Measurements from ENCODE around the gene TWNK. TPM values are rescaled to one million over a fixed set of nuclear protein-coding genes. Genes with fewer than 3 reads are reported as not detected.

TWNK gene
- total and polyA plus RNA-seq, 10 of the 15 experiments (the other 5 are each of a cell fraction or from before 2014, with no cell fraction given) = 13.6 to 32.8 (median 18.0) TPM

DNA sequence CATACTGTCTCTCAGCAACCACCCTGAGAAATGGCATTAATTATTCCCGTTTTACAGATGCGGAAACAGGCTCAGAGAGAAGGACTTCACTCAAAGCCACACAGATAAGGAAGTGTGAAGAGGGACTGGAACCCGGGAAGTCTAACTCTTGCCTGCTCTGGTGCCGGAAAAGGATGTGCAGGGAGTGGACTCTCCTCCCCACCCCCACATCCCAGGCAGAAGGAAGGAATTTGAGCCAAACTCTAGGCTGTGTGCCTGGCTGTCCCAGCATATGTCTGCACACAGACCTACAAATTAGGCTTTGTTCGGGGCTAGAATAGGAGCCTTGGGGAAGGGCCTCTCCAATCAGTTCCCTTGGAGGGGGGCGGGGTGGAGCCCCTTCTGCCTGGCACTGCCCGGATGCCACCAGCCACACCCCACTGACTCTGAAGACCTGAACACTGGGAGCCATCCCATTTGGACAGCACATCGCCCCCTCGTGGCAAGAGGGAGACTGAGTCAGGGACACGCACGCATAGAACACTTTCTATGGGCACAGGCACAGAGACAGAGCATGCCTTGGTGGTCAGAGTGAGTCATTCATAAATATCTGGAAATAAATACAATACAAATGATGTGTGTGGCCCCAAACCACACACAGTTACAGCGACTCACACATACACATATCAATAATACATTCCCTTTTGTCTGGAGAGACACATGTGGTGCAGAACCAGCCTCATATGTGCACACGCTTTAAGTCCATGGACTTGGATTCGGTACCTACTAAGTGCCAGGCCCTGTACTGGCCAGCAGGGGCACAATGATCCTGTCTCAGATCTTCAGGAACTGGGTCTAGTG, 25.4 kb downstream of the TWNK start:
- in situ Hi-C loops (cut with MboI) = no loop called here
- Histone ChIP-seq H2AFZ (ENCODE audit: control insufficient read depth, low read depth, low read length) (no peak overlapping the region), H3K27me3 (replicated peaks in 1 of 2; ENCODE audit: control insufficient read depth in 2 of 2, insufficient read depth in 2 of 2, low read length in 1 of 2) (peaks cover 3 to 8% of the 10 kb centered on the region in 2 experiments), H3K4me1 (ENCODE audit: control insufficient read depth, insufficient read depth, low read length) (peaks cover 3% of the 10 kb centered on the region; the same call in 1 of the 2 replicates), H3K36me3 (ENCODE audit: control insufficient read depth in 2 of 2, insufficient read depth in 2 of 2, low read length in 1 of 2) (no peaks in the 10 kb centered on the region), H3K9me3 (replicated peaks; ENCODE audit: control insufficient read depth, insufficient read depth, low read length) (no peaks in the 10 kb centered on the region), H4K20me1 (ENCODE audit: control insufficient read depth, insufficient read depth) (no peaks in the 10 kb centered on the region), H3K27ac (ENCODE audit: control insufficient read depth, insufficient read depth) (no peak overlapping the region), H3K79me2 (ENCODE audit: control insufficient read depth, insufficient read depth, low read length) (no peaks in the 10 kb centered on the region), H3K9ac (ENCODE audit: control insufficient read depth, insufficient read depth, low read length) (no peak overlapping the region), H3K4me3 (no peak overlapping the region), H3K4me2 (ENCODE audit: control insufficient read depth, insufficient read depth) (no peak overlapping the region)
- SMC1A ChIA-PET (ENCODE audit: uncharacterized antibody, unreplicated experiment) = interaction anchor here (1.6 kb wide), 1 partner anchor 14 kb away, joined by 6 read pairs; no protein-coding TSS in a partner anchor
- intact Hi-C loops (cut with micrococcal nuclease; ENCODE audit: unreplicated experiment) = loop anchor here (1.0 kb wide), 1 partner anchor 13 kb away; the partner anchor contains the start of gene LZTS2
- POLR2A ChIA-PET = no interaction called here
- no TSS peak for BruUV-seq (replicated peaks)
- peak; percentile 61 for DNase-seq (ENCODE audit: low read depth, low spot score)
- WGBS (ENCODE audit: insufficient coverage, insufficient replicate concordance, low lambda C conversion rate, missing lambda C conversion rate) = 13% methylated on average over 14 of the region's 14 CpGs
- peak; percentile 91 for ATAC-seq
- RAD21 ChIA-PET (ENCODE audit: unreplicated experiment) = interaction anchor here (1.1 kb wide), 1 partner anchor 14 kb away, joined by 3 read pairs; no protein-coding TSS in a partner anchor
- FAIRE-seq = peak; percentile 83
- CTCF ChIA-PET = interaction anchor here (1.1 to 2.2 kb wide), 5 partner anchors 10 to 99 kb away, joined by 3 to 8 read pairs (median 5); partner anchors contain the start of gene LZTS2
- TF ChIP-seq NBN (IDR thresholded peaks at IDR 0.05) (0 out of 2 replicates have a peak, but pooled peaks have one; percentile 49), MEF2A (IDR thresholded peaks at IDR 0.05; ENCODE audit: insufficient read depth, low read depth, low read length) (0 out of 2 replicates have a peak, but pooled peaks have one; percentile 14), EED (IDR thresholded peaks at IDR 0.05; ENCODE audit: low read depth) (0 out of 2 replicates have a peak, but pooled peaks have one; percentile 26), MTA2 (IDR thresholded peaks at IDR 0.05; ENCODE audit: low read depth) (peak; percentile 24; the same call in 1 of the 2 replicates), BRCA1 (IDR thresholded peaks at IDR 0.05; ENCODE audit: low read depth, low read length) (no peak), DPF2 (IDR thresholded peaks at IDR 0.05) (peak; percentile 59), TCF12 (IDR thresholded peaks at IDR 0.05; ENCODE audit: low read depth, low read length) (no peak), RAD21 (IDR thresholded peaks at IDR 0.05; ENCODE audit: insufficient read depth, low read depth, low read length) (peak; percentile 65), SMARCA5 (IDR thresholded peaks at IDR 0.05) (peak; percentile 79), IKZF1 (conservative IDR thresholded peaks at IDR 0.05) (peak; percentile 71), CBX5 (IDR thresholded peaks at IDR 0.05; ENCODE audit: low read depth) (no peak), BHLHE40 (IDR thresholded peaks at IDR 0.05; ENCODE audit: borderline replicate concordance in 1 of 2, low read depth in 2 of 2, low read length in 1 of 2) (peak; percentile 67 to 70; a peak in 3 of 4 replicates), CHD2 (IDR thresholded peaks at IDR 0.05; ENCODE audit: borderline replicate concordance, low read depth, low read length) (0 out of 2 replicates have a peak, but pooled peaks have one; percentile 18), FOS (IDR thresholded peaks at IDR 0.05; ENCODE audit: borderline replicate concordance, extremely low read depth, insufficient read length) (no peak), SREBF1 (IDR thresholded peaks at IDR 0.05; ENCODE audit: low read length) (no peak), ATF7 (IDR thresholded peaks at IDR 0.05; ENCODE audit: low read depth) (peak; percentile 47)
- TF ChIP-seq, protein P1, sequence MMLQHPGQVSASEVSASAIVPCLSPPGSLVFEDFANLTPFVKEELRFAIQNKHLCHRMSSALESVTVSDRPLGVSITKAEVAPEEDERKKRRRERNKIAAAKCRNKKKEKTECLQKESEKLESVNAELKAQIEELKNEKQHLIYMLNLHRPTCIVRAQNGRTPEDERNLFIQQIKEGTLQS (IDR thresholded peaks at IDR 0.05; ENCODE audit: borderline replicate concordance, extremely low read depth, low read depth, low read length) = no peak
- TF ChIP-seq, protein P2, sequence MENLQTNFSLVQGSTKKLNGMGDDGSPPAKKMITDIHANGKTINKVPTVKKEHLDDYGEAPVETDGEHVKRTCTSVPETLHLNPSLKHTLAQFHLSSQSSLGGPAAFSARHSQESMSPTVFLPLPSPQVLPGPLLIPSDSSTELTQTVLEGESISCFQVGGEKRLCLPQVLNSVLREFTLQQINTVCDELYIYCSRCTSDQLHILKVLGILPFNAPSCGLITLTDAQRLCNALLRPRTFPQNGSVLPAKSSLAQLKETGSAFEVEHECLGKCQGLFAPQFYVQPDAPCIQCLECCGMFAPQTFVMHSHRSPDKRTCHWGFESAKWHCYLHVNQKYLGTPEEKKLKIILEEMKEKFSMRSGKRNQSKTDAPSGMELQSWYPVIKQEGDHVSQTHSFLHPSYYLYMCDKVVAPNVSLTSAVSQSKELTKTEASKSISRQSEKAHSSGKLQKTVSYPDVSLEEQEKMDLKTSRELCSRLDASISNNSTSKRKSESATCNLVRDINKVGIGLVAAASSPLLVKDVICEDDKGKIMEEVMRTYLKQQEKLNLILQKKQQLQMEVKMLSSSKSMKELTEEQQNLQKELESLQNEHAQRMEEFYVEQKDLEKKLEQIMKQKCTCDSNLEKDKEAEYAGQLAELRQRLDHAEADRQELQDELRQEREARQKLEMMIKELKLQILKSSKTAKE (IDR thresholded peaks at IDR 0.05; ENCODE audit: low read depth, poor library complexity, severe bottlenecking) = peak; percentile 45
- TF ChIP-seq, protein P3, sequence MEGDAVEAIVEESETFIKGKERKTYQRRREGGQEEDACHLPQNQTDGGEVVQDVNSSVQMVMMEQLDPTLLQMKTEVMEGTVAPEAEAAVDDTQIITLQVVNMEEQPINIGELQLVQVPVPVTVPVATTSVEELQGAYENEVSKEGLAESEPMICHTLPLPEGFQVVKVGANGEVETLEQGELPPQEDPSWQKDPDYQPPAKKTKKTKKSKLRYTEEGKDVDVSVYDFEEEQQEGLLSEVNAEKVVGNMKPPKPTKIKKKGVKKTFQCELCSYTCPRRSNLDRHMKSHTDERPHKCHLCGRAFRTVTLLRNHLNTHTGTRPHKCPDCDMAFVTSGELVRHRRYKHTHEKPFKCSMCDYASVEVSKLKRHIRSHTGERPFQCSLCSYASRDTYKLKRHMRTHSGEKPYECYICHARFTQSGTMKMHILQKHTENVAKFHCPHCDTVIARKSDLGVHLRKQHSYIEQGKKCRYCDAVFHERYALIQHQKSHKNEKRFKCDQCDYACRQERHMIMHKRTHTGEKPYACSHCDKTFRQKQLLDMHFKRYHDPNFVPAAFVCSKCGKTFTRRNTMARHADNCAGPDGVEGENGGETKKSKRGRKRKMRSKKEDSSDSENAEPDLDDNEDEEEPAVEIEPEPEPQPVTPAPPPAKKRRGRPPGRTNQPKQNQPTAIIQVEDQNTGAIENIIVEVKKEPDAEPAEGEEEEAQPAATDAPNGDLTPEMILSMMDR (IDR thresholded peaks at IDR 0.05 in 2 of 3, conservative IDR thresholded peaks at IDR 0.05 in 1 of 3; ENCODE audit: control insufficient read depth in 2 of 3, extremely low read depth in 1 of 3, insufficient read depth in 1 of 3, low read depth in 3 of 3, low read length in 3 of 3) = peak; percentile 82 to 96 (median 92); a peak in 5 of 6 replicates
